IPS-18c (cell line): ENCODE results near the gene CCDC85A.

Source experiments
- H3K4me3 ChIP-seq: 2 replicates; pipeline ENCODE4 v1.7.0; 2013; ENCODE audit warnings: low read depth, mild to moderate bottlenecking, low read length, moderate library complexity; ENCODE audit not compliant: insufficient read depth
- H3K9me3 ChIP-seq: one replicate; pipeline ENCODE4 v1.6.1; 2013; ENCODE audit warnings: mild to moderate bottlenecking, low read length, moderate library complexity; ENCODE audit not compliant: control insufficient read depth, insufficient read depth

Gene CCDC85A

GRCh38 chr2:56222481-56222880 lies 38.7 kb downstream of the CCDC85A start:
- Histone ChIP-seq H3K4me3 (no peak overlapping the region), H3K9me3 (no peaks in the 10 kb centered on the region)

- Histone ChIP-seq H3K4me3 (no peak overlapping the region), H3K9me3 (no peaks in the 10 kb centered on the region)
Measured at GRCh38 chr2:56224316-56224715, 40.5 kb downstream of the CCDC85A start.

DNA sequence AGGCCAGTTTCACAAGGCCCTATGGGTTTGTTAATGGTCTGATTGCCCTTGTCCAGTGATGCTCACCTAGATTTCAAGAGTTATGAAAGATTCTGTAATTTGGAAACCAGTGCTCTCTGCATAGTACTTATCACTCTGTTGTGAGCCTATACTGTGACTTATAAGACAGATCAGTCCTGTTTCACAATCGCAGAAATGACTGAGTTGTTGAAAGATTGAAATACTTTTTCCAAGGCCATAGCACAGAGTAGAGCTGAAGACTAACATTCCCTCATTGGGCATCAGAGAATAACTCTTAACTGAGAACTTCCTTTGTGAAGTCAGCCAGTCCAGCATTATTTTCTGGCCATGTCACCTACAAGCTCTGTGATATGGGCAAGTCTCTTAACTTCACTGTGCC lies 44.0 kb downstream of the CCDC85A start:
- H3K9me3 ChIP-seq: no peaks in the 10 kb centered on the region
- H3K4me3 ChIP-seq: no peak overlapping the region

- Histone ChIP-seq H3K9me3 (no peaks in the 10 kb centered on the region), H3K4me3 (no peak overlapping the region)
Measured at GRCh38 chr2:56229397-56230060, 45.7 kb downstream of the CCDC85A start.

- Histone ChIP-seq H3K4me3 (no peak overlapping the region), H3K9me3 (no peaks in the 10 kb centered on the region)
Measured at GRCh38 chr2:56230156-56230555, 46.4 kb downstream of the CCDC85A start.

DNA sequence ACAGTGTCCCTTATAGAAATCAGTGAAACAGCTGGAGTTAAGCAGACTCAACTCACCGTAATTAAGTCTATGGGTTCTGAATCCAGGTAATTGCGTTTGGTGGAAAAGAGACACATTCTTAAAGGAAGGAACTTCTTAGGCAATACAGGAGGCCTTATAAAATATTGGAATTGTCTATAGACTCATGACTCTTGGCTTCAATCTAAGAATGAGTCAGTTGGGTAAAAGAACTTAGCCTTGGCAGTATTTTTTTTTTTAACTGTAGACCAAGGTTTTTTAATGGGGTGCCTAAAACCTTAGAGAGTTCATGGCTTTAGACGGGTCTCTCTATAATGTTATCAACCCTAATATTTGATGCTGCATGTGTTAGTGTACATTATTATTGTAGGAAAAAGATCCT lies 47.6 kb downstream of the CCDC85A start:
- no peak overlapping the region for H3K4me3 ChIP-seq
- H3K9me3 ChIP-seq: no peaks in the 10 kb centered on the region

GRCh38 chr2:56232912-56233311 lies 49.1 kb downstream of the CCDC85A start:
- H3K4me3 ChIP-seq: no peak overlapping the region
- H3K9me3 ChIP-seq: no peaks in the 10 kb centered on the region

- Histone ChIP-seq H3K4me3 (no peak overlapping the region), H3K9me3 (no peaks in the 10 kb centered on the region)
Measured at GRCh38 chr2:56234241-56234640, 50.5 kb downstream of the CCDC85A start.

DNA sequence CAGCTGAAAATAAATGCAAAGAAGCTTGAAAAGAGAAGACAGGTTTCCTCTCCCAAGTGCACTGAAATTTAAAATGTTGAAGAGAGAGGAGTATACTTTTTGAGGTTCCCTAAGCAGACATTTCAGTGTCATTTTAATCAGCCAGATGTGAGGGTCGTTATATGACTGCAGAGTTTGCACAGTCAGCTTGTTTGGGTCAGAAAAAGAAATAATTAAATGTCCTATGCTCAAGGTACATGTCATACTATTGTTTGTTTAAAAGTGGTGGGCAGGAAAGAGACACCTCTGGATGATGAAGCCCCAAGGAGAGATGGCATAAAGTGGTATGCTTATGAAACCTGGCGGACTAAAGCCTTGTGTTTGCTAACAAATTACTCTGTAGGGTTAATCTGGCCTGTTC lies 55.2 kb downstream of the CCDC85A start:
- no peak overlapping the region for H3K4me3 ChIP-seq
- no peaks in the 10 kb centered on the region for H3K9me3 ChIP-seq

DNA sequence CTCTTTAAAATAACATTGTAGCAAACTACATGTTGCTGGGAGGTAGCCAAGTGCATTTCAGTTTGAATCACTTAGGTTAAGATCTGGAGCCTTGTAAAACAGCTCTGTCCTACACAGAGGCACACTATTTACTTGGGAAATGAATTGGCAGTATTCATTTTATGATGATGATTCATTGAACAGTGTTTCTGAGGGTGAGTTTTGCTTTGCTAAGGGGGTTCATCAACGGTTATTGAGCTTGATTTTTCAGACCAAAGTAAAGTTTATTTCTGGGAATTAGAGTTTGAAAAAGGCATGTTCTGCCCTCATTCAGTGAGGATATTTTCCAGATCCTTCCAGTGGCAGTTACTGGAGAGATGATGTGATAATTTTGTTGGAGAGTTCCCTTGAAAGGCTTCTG lies 55.6 kb downstream of the CCDC85A start:
- no peaks in the 10 kb centered on the region for H3K9me3 ChIP-seq
- H3K4me3 ChIP-seq: no peak overlapping the region

DNA sequence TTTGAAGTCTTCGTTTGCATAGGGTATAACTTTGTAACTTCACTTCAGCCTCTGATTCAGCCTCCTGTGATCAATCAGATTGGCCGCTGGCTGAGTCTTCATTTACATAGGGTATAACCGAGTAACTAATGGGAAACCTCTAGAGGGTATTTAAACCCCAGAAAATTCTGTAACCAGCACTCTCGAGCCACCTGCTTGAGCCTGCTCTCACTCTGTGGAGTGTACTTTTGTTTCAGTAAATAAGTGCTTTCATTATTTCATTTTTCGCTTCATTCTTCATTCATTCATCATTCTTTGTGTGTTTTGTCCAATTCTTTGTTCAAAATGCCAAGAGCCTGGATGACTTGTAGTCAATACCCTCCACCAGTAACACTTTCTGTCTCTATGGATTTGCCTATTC lies 56.4 kb downstream of the CCDC85A start:
- Histone ChIP-seq H3K4me3 (no peak overlapping the region), H3K9me3 (no peaks in the 10 kb centered on the region)

GRCh38 chr2:56244506-56244905 lies 60.7 kb downstream of the CCDC85A start:
- H3K9me3 ChIP-seq: no peaks in the 10 kb centered on the region
- no peak overlapping the region for H3K4me3 ChIP-seq

DNA sequence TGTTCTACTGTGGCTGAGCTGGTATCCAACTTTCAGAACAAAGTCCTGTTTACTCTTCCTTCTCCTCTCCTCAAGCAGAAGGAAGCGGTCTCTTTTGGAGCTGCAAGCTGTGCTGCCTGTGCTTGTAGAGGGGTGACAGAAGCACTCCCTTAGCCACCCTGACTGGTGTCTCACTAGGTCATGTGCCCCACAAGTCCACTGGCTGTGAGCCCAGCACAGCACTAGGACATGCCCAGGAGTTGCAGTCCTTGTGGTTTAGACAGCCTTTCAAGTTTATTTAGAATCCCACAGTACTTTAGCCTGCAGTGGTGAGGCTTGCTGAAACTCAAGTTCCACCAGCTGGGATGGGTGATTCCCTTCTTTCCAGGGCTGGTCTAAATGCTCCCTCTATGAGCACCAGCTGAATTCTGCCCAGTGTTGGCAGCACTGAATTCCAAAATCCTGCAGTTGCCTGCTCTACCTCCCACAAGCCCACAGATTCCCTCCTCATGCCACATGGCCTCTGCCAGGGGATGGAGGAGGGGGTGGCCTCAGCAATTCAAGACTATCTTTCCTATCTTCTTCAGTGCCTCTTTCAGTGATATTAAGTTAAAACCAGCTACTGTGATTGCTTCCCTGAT lies 61.2 kb downstream of the CCDC85A start:
- H3K4me3 ChIP-seq: no peak overlapping the region

GRCh38 chr2:56248965-56249742 lies 65.4 kb downstream of the CCDC85A start:
- H3K4me3 ChIP-seq: no peak overlapping the region
- H3K9me3 ChIP-seq: no peaks in the 10 kb centered on the region

More for the DNA sequence above, 61.2 kb downstream of the CCDC85A start:
- no peaks in the 10 kb centered on the region for H3K9me3 ChIP-seq

- H3K4me3 ChIP-seq: no peak overlapping the region
- no peaks in the 10 kb centered on the region for H3K9me3 ChIP-seq
Measured at GRCh38 chr2:56250153-56250729, 66.5 kb downstream of the CCDC85A start.

- Histone ChIP-seq H3K9me3 (no peaks in the 10 kb centered on the region), H3K4me3 (no peak overlapping the region)
Measured at GRCh38 chr2:56260415-56260814, 76.6 kb downstream of the CCDC85A start.

DNA sequence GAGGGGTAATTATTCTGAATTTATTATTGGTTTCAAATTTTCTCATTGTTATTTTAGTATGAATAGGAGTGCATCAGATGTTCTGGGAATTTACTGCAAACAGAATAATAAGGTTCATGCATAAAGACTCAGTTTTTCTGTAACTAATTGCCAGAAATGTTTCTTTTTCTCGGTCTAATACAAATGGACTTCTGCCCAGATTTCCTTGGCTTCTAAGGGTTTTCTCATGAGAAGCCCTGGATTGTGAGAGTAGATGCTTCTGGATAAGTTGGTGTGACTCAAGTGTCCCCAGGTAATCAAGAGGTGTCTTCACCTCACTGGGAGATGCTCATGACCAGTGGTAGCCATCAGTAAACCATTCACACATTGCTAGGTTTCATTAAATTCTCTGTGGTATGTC lies 78.5 kb downstream of the CCDC85A start:
- no peaks in the 10 kb centered on the region for H3K9me3 ChIP-seq

DNA sequence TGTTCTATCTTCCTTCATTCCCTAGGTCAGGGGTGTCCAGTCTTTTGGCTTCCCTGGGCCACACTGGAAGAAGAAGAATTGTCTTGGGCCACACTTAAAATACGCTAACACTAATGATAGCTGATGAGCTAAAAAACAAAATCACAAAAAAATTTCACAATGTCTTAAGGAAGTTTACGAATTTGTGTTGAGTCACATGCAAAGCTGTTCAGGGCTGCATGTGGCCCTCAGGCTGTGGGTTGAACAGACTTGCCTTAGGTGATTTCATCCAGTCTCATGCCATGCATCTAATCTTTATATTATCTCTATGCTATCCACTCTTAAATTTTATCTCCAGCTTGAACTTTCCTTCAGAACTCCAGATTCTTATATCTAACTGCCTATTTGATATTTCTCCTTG lies 80.1 kb downstream of the CCDC85A start:
- Histone ChIP-seq H3K4me3 (no peak overlapping the region), H3K9me3 (no peaks in the 10 kb centered on the region)

More for the DNA sequence above, 78.5 kb downstream of the CCDC85A start:
- no peak overlapping the region for H3K4me3 ChIP-seq
